ENCODE measurements around the gene CLK3.
"Not testable (repeated sequence)": the region's sequence is repeated elsewhere in the genome, so short reads cannot be mapped to it uniquely, and the experiment has no call there.

The CLK3 gene

GRCh38 chr15:74621936-74622335 is 6.3 kb downstream of the CLK3 start:
- DNase-seq, result no peak

GRCh38 chr15:74622758-74623157 is 7.1 kb downstream of the CLK3 start:
- no peak for DNase-seq

DNA sequence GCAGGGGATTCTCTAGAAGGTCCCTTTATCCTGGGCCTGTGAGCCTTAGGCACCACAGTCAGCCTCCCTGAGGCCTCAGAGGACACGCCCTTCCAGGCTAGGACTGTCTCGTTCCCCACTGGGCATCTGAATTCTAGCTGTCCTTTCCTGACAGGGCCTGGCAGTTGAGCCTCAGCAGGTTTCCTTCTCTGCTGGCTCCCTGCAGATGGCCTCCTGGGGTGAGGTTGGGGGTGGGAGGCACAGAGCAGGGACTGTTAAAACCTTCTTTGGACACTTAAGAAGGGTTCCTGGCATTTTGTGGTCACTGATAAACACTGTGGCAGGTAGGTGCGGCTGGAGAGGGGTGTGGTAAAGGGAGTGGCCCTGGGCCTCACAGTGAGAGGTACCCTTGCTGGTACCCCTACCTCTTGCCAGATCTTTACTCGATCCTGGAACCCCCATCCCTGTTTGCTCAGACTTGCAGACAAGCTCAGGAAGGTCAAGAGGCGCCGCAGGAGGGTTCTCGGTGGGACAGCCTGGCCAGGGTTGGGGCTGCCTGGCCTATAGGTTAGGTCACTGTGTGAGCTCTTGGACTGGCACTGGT is 8.5 kb downstream of the CLK3 start:
- no peak for DNase-seq

DNA sequence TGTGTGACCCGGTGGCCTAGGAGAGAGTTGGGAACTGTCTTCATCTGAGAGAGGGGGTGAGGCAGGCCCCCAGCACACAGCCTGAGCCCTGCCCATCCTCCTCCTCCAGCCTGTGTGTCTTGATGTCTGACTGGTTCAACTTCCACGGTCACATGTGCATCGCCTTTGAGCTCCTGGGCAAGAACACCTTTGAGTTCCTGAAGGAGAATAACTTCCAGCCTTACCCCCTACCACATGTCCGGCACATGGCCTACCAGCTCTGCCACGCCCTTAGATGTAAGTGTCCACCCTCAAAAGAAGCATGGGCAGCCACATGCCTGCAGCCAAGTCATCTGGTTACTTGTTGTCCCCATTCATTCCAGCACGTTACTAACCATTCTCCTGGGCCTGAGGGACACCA is 10.1 kb downstream of the CLK3 start:
- DNase-seq, result no peak

DNA sequence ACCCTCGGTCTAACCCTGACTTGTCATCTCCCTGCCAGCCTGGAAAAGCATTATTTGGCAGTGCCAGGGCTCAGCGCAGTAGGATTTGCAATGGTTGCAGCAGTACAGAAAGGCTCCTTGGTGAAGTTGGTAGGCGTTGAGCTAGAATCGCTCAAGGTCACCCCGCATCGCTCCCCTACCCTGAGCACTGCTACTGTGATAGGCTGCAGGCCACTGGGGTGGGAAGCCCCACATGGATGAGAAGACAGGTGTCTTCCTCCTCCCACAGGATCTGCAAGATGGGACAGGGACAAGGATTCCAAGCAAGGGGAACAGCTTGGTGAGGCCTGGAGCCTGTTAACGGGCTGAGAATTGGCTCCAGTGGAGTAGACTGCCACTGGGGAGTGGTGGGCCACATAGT is 10.7 kb downstream of the CLK3 start:
- DNase-seq, result no peak

DNA sequence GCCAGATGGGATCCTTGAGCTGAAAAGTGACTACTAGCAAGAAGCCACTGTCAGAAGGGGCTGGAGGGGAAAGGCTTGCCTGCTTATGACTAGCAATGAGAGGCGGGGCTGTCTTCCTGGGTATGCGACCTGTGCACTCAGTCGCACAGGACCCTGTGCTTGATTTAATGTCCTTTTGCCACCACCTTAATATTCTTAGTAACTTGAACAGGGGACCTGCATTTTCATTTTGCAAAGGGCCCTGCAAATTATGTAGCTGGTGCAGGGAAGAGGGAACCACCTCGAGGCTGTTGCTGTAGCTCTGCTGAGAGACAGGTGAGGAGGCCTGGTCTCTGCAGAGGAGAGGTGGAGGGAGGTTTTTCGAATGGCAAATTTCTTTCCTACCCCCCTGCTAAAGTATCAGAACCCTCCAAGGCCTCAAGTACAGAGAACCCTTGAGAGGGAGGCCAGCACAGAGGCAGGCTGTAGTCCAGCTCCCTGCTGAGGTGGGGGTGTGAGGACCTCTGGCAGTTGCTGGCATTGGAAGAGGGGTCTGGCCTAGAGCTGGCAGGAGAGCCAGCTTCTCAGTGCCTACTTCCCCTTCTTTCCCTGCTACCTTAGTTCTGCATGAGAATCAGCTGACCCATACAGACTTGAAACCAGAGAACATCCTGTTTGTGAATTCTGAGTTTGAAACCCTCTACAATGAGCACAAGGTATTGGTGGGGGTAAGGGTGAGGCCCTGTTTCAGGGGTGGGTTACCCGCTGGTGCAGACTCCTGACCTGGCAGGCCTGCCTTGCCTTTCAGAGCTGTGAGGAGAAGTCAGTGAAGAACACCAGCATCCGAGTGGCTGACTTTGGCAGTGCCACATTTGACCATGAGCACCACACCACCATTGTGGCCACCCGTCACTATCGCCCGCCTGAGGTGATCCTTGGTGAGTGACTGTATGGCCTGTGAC is 11.4 kb downstream of the CLK3 start:
- no peak for DNase-seq

DNA sequence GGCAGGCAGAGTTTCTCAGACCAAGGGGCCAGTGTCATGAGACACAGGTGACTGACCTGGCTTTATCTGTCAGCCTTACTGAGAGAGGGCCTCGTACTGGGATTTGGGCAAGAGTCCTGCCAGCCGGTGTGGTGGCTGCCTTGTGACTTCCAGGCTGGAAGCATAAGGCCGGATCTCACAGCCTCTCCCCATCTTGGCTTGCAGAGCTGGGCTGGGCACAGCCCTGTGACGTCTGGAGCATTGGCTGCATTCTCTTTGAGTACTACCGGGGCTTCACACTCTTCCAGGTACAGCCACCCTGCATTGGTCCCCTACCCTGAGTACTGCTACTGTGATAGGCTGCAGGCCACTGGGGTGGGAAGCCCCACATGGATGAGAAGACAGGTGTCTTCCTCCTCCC is 12.1 kb downstream of the CLK3 start:
- no peak for DNase-seq

- DNase-seq, result no peak
Measured at GRCh38 chr15:74628199-74628598, 12.6 kb downstream of the CLK3 start.

GRCh38 chr15:74628949-74629348 is 13.3 kb downstream of the CLK3 start:
- DNase-seq, result no peak

GRCh38 chr15:74629696-74630095 is 14.1 kb downstream of the CLK3 start:
- not testable (repeated sequence) for DNase-seq

- no peak for DNase-seq
Measured at GRCh38 chr15:74630284-74631086, 14.8 kb downstream of the CLK3 start.

- no peak for DNase-seq
Measured at GRCh38 chr15:74631087-74631385, 15.4 kb downstream of the CLK3 start.

- no peak for DNase-seq
Measured at GRCh38 chr15:74631408-74631807, 15.8 kb downstream of the CLK3 start.

- DNase-seq, result no peak
Measured at GRCh38 chr15:74631935-74632560, 16.4 kb downstream of the CLK3 start.

DNA sequence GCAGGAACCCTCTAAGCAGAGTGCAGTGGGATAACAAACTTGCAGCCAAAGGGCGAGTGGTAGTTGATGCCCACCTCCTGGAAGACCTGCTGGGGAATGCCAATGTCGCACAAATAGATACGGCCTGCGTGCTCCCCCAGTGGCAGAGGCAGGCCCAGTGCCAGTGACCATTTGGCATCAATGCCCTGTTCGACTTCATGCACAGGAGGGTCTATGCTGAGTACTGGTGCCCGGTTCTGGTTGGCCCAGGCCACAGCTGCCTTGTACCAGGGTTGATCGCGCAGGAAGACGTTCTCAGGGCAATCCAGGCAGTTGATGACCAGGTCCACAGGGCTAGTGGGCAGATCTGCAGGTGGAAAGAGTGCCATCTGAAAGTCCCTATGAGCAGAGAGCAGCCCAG is 17.0 kb downstream of the CLK3 start:
- no peak for DNase-seq

GRCh38 chr15:74633781-74634180 is 18.1 kb downstream of the CLK3 start:
- no peak for DNase-seq

DNA sequence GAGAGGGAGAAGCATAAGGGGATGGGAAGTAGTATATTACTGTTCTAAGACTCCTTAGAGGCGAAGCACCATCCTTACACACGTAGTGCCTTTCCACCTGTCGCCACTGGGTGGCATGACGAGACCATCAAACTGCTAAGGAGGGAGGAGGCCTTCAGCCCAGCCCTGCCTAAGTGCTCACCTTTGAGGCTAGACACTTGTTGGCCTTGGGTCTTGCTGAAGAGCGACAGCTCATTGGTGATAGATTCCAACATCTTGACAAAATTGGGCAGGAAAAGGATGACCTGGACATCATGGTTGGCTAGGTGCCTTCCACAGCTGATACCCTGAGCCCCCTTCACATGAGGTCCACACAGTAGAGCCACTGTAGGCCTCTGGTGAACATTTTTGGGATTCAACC is 19.6 kb downstream of the CLK3 start:
- DNase-seq, result no peak

DNA sequence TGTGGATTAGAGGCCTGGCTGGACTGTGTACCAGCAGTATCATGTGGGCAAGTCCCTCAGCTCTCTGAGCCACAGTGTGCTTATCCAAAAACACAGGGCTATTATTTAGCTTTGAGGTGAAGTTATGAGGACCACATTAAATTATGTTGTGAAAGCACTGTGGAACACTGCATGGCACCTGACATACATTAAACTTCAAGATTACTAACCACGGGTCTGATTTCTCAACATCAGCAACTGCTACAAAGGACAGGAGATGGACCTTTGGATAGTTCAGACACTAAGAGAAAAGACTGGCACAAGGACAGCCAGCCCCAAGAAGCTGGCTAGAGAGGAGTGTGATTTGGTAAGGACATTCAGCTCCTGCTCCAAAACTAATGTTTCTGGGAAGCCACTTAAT is 21.3 kb downstream of the CLK3 start:
- DNase-seq, result no peak

- DNase-seq, result no peak
Measured at GRCh38 chr15:74641151-74641550, 25.5 kb downstream of the CLK3 start.

- DNase-seq, result no peak
Measured at GRCh38 chr15:74642348-74642733, 26.7 kb downstream of the CLK3 start.

DNA sequence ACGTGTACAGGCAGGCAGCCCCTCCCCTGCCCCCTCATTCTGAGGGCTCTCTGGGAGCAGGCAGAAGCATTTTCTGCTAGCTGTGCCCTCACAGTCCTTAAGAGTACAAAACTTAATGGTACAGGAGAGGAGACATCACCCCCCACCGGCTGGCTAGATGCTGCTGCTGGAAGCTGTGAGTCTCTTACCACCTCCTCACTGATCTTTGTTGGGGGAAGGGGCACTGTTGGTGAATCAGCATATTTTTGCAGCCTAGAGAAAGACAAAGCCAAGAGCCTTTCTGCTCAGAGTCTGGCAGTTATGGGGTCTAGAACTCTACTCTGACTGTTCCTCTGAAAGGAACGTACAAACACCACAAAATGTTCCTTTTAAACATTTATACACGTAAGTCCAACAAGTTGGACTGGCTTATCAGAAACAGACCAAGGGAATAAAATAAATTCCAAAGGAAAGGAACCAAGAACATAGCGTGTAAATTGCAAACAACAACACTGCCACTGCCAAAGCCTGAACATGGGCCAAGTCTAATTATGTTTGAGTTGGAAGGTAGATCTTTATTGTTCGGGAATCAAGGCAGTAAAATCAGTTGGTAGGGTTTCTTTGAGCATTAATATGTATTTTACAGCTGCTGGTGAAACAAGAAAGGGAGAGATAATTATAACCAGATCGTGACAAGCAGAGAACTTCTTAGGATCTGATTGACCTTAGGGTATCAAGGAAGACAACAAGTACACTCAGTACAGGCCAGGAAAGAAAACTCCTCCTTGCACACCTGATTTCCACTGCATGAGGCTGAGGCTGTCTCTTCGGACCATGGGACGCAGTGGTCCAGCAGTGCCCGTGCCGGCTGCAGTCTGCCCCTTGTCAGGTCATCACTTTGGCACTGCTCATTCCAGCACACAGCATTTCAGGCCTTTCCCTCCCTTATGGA is 27.4 kb downstream of the CLK3 start:
- no peak for DNase-seq

- DNase-seq, result no peak
Measured at GRCh38 chr15:74643665-74644204, 28.1 kb downstream of the CLK3 start.

All from NCI-H446 treated with DMSO at 0.1 percent for 48 hours (cell line).